Fibroblast of the aortic adventitia (primary cell): ENCODE measurements around the gene URAD. TPM values are rescaled to one million over a fixed set of nuclear protein-coding genes. Genes with fewer than 3 reads are reported as not detected.
A peak's percentile ranks its signal among the peaks of the same experiment; 100 is the strongest.

Source experiments
- DNase-seq: peaks from one replicate; pipeline ENCODE4 v3.0.0-alpha.2; 2010; ENCODE audit warnings: low read depth
- H3K4me3 ChIP-seq: 2 replicates; pipeline ENCODE4 v1.5.1; 2011; ENCODE audit warnings: low read depth, mild to moderate bottlenecking, control low read depth, low read length, moderate library complexity
- total RNA-seq: library from RNA; depleted of rRNA; stranded (reverse); fragments of >200 nt; gene quantifications from 2 replicates; pipeline ENCODE4 v1.2.3, GENCODE V29; 2012; ENCODE audit warnings: low replicate concordance
- TF ChIP-seq, protein P1 (sequence below): IDR thresholded peaks from 2 replicates; pipeline ENCODE4 v1.5.1; 2011; ENCODE audit warnings: mild to moderate bottlenecking, low read length, control low read depth, inconsistent platforms; ENCODE audit not compliant: insufficient read depth

Gene URAD
- total RNA-seq, 1 donor, result not detected

DNA sequence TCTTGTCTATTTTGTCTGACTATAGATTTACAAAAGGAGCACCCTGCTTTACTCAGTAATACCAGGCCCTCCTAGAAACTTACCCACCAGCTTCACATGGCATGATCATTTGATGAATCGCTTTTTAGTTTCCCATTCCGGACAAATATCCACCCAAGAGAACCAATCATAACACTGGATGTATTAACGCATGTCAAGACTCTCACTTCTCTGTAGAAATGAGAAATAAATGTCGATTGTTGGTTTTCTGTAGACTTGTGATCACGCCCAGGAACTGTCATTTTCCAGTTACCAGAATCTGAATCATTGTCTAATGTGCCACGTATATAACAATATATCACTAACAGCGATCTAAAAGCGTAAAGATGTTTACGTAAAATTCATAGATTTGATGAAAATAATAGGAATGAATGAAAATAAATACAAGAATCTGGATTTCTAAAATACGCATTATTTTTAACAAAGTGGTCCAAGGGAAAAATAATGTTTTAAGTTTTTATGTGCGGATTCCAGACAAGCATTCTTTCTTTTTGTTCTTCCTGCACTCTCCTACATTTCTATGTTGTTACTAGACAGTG lies 33.4 kb downstream of the URAD start:
- H3K4me3 ChIP-seq, result no peak overlapping the region
- no peak for DNase-seq
- TF ChIP-seq, protein P1, sequence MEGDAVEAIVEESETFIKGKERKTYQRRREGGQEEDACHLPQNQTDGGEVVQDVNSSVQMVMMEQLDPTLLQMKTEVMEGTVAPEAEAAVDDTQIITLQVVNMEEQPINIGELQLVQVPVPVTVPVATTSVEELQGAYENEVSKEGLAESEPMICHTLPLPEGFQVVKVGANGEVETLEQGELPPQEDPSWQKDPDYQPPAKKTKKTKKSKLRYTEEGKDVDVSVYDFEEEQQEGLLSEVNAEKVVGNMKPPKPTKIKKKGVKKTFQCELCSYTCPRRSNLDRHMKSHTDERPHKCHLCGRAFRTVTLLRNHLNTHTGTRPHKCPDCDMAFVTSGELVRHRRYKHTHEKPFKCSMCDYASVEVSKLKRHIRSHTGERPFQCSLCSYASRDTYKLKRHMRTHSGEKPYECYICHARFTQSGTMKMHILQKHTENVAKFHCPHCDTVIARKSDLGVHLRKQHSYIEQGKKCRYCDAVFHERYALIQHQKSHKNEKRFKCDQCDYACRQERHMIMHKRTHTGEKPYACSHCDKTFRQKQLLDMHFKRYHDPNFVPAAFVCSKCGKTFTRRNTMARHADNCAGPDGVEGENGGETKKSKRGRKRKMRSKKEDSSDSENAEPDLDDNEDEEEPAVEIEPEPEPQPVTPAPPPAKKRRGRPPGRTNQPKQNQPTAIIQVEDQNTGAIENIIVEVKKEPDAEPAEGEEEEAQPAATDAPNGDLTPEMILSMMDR, result no peak

DNA sequence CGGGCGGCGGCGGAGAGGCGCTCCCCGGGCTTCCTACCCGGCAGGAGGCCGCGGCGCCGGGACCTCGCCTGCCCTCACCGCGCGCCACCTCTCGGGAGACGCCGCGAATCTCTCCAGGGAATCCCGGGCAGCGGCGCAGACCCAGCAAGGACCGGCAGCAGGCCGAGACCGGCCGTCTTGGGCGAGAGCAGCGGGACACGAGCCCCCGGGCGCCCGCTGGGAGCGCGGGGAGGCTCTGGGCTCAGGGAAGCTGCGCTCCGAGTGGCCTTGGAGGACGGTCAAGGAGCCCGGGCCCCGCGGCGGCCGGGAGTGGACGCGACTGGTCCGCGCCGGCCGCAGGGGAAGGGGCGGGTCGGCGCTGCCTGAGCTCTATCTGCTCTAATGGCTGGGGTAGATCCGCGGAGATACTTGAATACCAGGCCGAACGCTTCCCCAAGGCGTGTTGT lies 34.1 kb downstream of the URAD start:
- TF ChIP-seq, protein P1, result no peak
- DNase-seq, result no peak
- peak overlapping the region; percentile 47 for H3K4me3 ChIP-seq

DNA sequence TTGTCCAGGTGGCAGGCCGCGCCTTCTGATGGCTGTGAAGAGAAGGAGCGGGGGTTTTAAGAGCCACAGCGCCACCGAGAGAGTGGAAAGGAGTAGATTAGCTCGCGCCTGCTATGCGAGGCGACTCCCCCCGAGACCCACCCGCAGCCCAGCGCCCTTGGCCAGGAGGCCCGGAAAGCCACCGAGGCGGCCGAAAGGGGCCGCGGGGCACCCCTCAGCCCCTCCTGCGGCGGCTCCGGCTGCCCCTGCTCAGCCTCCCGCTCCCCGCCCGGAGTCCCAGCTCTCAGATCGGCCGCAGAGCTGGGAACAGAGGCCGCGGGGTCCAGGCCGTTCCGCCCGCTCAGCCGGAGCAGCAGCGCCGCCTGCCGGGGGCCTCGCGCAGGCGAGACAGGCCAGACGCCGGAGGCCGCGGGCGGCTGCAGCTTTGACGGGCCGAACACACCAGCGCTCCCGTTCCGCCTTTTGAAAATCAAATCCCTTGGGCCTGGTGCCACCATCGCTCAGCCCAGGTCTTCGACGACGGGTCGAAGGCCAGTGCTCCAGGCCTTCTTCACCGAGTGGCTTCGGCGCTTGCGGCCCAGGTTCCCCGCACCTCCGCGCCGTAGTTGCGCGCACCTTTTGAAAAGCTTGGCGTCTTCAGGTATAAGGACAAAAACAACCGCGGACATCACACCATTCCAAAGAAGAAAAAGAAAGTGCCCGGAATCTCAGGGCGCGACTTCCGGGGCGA lies 34.7 kb downstream of the URAD start:
- TF ChIP-seq, protein P1, result peak; percentile 61
- peak overlapping the region; percentile 47 for H3K4me3 ChIP-seq
- DNase-seq, result peak; percentile 45

DNA sequence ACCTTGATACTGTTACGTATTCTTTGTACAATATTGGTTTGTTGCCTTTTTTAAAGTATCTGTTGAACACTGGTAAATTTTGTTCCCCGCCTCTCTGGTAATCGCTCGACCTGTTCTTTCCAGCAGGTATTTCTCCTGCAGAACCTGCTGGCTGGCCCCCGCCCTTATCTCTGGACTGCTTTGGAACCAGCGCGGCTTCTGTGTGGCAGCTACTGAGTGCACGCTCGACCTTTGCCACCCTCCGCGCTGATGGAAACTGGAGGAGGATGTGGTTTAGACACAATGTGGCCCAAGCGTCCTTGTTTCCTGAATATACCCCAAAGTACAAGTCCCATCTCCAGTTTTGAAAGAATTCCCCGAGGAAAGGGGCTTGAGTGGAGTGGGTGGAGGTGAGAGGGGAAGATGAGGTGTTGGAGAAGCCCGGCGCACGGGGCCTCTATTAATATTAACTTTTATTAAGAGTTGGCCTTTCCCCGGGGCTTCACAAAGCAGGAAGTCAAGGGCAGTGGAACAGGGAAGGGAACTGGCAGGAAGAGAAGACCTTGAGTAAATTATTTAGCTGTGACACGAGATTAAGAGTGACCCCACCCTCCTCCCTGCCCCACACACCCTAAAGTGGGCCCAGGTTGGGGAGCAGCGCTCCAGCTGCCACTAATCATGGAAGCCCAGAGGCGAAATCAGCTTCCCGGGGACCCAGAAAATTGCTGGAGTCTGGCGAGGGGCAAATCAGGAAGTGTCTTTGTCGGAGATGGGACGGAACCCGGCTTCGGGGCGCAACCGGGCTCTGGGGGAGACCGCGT lies 35.4 kb downstream of the URAD start:
- H3K4me3 ChIP-seq, result no peak overlapping the region
- TF ChIP-seq, protein P1, result no peak
- DNase-seq, result no peak

DNA sequence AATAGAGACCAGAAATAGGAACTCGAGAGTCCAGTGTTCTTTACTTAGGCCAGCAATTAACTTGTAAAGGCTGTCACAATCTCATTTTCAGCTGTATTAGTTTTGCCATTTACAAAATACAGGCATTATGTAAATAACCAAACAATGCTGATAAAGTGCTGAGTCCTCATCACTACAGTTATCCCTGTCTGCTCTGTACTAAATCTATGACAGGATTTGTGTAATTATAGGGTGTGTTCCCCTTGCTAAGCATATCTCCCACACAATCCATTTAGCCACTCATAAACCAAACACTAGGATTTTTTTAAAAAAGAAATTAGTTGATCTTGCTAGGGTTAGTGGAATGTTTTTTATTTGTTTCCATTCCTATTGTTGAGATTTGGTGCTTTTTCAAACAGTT lies 45.5 kb downstream of the URAD start:
- DNase-seq, result no peak
- TF ChIP-seq, protein P1, result no peak
- H3K4me3 ChIP-seq, result no peak overlapping the region

DNA sequence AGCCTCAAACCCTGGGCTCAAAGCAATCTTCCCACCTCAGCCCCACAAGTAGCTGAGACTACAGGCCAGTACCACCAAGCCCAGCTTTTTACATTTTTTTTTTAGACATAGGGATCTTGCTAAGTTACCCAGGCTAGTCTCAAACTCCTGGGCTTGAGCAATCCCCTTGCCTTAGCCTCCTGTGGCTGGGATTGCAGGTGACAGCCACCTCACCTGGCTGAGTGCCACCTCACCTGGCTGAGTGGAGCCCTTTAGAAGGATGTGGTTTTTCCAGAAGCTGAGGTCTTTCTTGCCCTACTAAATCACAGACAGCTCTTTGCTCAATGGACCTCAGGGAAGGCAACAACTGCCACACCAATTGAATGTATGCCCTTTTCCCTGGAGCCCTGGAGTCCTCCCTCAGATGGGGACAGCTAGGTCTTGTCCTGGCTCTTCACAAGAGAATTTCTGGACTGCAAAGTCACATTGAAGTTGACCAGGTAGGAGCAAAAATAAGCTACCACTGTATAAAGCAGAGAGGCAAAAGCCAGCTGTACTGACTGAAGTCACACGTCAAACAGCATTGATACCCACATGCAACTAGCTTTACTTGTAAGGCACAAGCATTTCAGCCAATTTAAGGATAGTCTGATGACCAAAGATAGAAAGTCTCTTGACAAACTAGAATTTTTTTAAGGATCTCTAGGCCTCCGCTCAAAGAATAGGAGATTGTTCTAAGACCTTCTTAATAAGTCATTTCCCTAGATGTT lies 54.7 kb downstream of the URAD start:
- no peak overlapping the region for H3K4me3 ChIP-seq
- DNase-seq, result no peak
- TF ChIP-seq, protein P1, result no peak
